ENCODE results near the gene TLX2.

TLX2 gene

GRCh38 chr2:74488643-74489481, 25.4 kb upstream of the TLX2 start:
- H3K27ac ChIP-seq (ENCODE audit: extremely low read depth, low read depth, low read length), result no peak overlapping the region
- ChIA-PET CTCF (interaction anchor here (1.2 to 1.5 kb wide), 2 partner anchors 15 to 99 kb away, joined by 3 read pairs; no protein-coding TSS in a partner anchor), POLR2A (interaction anchor here (1.5 kb wide), 1 partner anchor 49 kb away, joined by 3 read pairs; no protein-coding TSS in a partner anchor)
- peaks cover 17 to 69% of the 10 kb centered on the region in 2 experiments; a peak in 2 of 3 replicates for H3K36me3 ChIP-seq (ENCODE audit: control insufficient read depth in 2 of 2, insufficient read depth in 1 of 2, low read length in 2 of 2)
- no peaks in the 10 kb centered on the region for H3K9me3 ChIP-seq (ENCODE audit: control insufficient read depth, insufficient read depth, low read depth, low read length)
- no peak for TF ChIP-seq ZNF654 (tag by site-specific recombination; IDR thresholded peaks at IDR 0.05; ENCODE audit: low read depth)
- no peak for TF ChIP-seq ZNF19 (tag by site-specific recombination; IDR thresholded peaks at IDR 0.05; ENCODE audit: low read depth)
- no peak for TF ChIP-seq ZNF433 (tag by site-specific recombination; IDR thresholded peaks at IDR 0.05; ENCODE audit: low read depth)
- TF ChIP-seq ZNF221 (tag by site-specific recombination; IDR thresholded peaks at IDR 0.05; ENCODE audit: borderline replicate concordance), result no peak
- no peak for TF ChIP-seq ZNF514 (tag by site-specific recombination; IDR thresholded peaks at IDR 0.05)
- no peak for TF ChIP-seq ZNF132 (tag by site-specific recombination; IDR thresholded peaks at IDR 0.05; ENCODE audit: borderline replicate concordance)
- TF ChIP-seq ZNF174 (tag by site-specific recombination; IDR thresholded peaks at IDR 0.05), result no peak
- TF ChIP-seq ZNF169 (tag by site-specific recombination; IDR thresholded peaks at IDR 0.05), result no peak
- TF ChIP-seq ZNF600 (tag by site-specific recombination; IDR thresholded peaks at IDR 0.05), result no peak
- no peaks in the 10 kb centered on the region for H3K4me1 ChIP-seq (ENCODE audit: control insufficient read depth, insufficient read depth, low read length)
- no peak overlapping the region for H3K4me3 ChIP-seq (ENCODE audit: low read depth, low read length)

DNA sequence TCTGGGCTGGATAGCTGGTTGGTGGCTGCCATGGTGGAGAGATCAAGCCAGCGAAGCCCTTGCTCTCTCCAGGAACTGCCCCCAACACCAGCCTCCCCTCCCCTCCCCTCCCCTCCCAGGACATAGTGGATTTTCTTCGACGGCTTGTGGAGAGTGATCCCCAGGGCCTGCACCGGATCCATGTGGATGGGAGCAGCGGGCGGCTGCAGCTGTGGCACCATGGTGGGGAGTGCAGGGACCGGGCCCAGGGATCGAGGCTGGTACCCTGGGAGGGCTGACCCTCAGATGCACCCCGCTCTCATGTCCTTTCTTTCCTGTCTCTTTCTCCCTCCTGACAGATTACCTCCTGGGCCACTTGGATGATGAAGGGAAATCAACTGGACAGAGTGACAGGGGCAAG, 24.3 kb upstream of the TLX2 start:
- no peak for TF ChIP-seq ZNF202 (tag by site-specific recombination; IDR thresholded peaks at IDR 0.05; ENCODE audit: borderline replicate concordance)
- TF ChIP-seq ZNF121 (tag by site-specific recombination; IDR thresholded peaks at IDR 0.05), result no peak
- TF ChIP-seq ZNF624 (tag by site-specific recombination; IDR thresholded peaks at IDR 0.05), result no peak
- no peak for TF ChIP-seq ZNF175 (tag by site-specific recombination; IDR thresholded peaks at IDR 0.05)
- TF ChIP-seq ZNF555 (tag by site-specific recombination; conservative IDR thresholded peaks at IDR 0.05), result no peak
- no peak for TF ChIP-seq ZFP3 (tag by site-specific recombination; IDR thresholded peaks at IDR 0.05; ENCODE audit: low read depth)
- H3K27ac ChIP-seq (ENCODE audit: extremely low read depth, low read depth, low read length), result no peak overlapping the region

GRCh38 chr2:74491648-74492544, 22.4 kb upstream of the TLX2 start:
- POLR2A ChIA-PET, result no interaction called here
- no peak overlapping the region for H3K4me3 ChIP-seq (ENCODE audit: low read depth, low read length)
- TF ChIP-seq ZNF664 (tag by site-specific recombination; IDR thresholded peaks at IDR 0.05) (no peak), ZNF645 (tag by site-specific recombination; IDR thresholded peaks at IDR 0.05) (no peak)
- no peaks in the 10 kb centered on the region for H3K9me3 ChIP-seq (ENCODE audit: control insufficient read depth, insufficient read depth, low read depth, low read length)
- no peaks in the 10 kb centered on the region for H3K4me1 ChIP-seq (ENCODE audit: control insufficient read depth, insufficient read depth, low read length)
- peaks cover 2 to 62% of the 10 kb centered on the region in 2 experiments; a peak in 2 of 3 replicates for H3K36me3 ChIP-seq (ENCODE audit: control insufficient read depth in 2 of 2, insufficient read depth in 1 of 2, low read length in 2 of 2)
- no peak overlapping the region for H3K27ac ChIP-seq (ENCODE audit: extremely low read depth, low read depth, low read length)
- CTCF ChIA-PET, result interaction anchor here (0.7 to 2.7 kb wide), 3 partner anchors 10 to 95 kb away, joined by 3 to 16 read pairs (median 3); no protein-coding TSS in a partner anchor

More for the DNA sequence above, 24.3 kb upstream of the TLX2 start:
- Histone ChIP-seq H3K4me3 (ENCODE audit: low read depth, low read length) (no peak overlapping the region), H3K36me3 (ENCODE audit: control insufficient read depth in 2 of 2, insufficient read depth in 1 of 2, low read length in 2 of 2) (peaks cover 17 to 75% of the 10 kb centered on the region in 2 experiments; a peak in 2 of 3 replicates), H3K9me3 (ENCODE audit: control insufficient read depth, insufficient read depth, low read depth, low read length) (no peaks in the 10 kb centered on the region), H3K4me1 (ENCODE audit: control insufficient read depth, insufficient read depth, low read length) (no peaks in the 10 kb centered on the region)
- ChIA-PET POLR2A (interaction anchor here (1.5 kb wide), 1 partner anchor 50 kb away, joined by 3 read pairs; no protein-coding TSS in a partner anchor), CTCF (interaction anchor here (0.8 to 1.5 kb wide), 3 partner anchors 14 to 665 kb away, joined by 3 read pairs; no protein-coding TSS in a partner anchor)

All from HEK293 (cell line).